ENCODE data around the gene ITPR2.
A peak's percentile ranks its signal among the peaks of the same experiment; 100 is the strongest.
"Not testable (repeated sequence)": the region's sequence is repeated elsewhere in the genome, so short reads cannot be mapped to it uniquely, and the experiment has no call there.

The ITPR2 gene

GRCh38 chr12:26729137-26729671 lies 103.8 kb downstream of the ITPR2 start:
- DNase-seq (ENCODE audit: low spot score), result not testable (repeated sequence)

- no peak for DNase-seq (ENCODE audit: low spot score)
Observed at GRCh38 chr12:26728205-26729050, 104.6 kb downstream of the ITPR2 start.

GRCh38 chr12:26727482-26728204 lies 105.4 kb downstream of the ITPR2 start:
- no peak for DNase-seq (ENCODE audit: low spot score)

- DNase-seq (ENCODE audit: low spot score), result no peak
Observed at GRCh38 chr12:26726956-26727355, 106.0 kb downstream of the ITPR2 start.

- DNase-seq (ENCODE audit: low spot score), result no peak
Observed at GRCh38 chr12:26725276-26725916, 107.6 kb downstream of the ITPR2 start.

GRCh38 chr12:26724309-26724702 lies 108.7 kb downstream of the ITPR2 start:
- no peak for DNase-seq (ENCODE audit: low spot score)

GRCh38 chr12:26723379-26724308 lies 109.3 kb downstream of the ITPR2 start:
- DNase-seq (ENCODE audit: low spot score), result peak; percentile 44

- DNase-seq (ENCODE audit: low spot score), result no peak
Observed at GRCh38 chr12:26721800-26722199, 111.2 kb downstream of the ITPR2 start.

- no peak for DNase-seq (ENCODE audit: low spot score)
Observed at GRCh38 chr12:26719852-26720251, 113.1 kb downstream of the ITPR2 start.

GRCh38 chr12:26717757-26718156 lies 115.2 kb downstream of the ITPR2 start:
- no peak for DNase-seq (ENCODE audit: low spot score)

GRCh38 chr12:26715232-26715631 lies 117.8 kb downstream of the ITPR2 start:
- no peak for DNase-seq (ENCODE audit: low spot score)

- no peak for DNase-seq (ENCODE audit: low spot score)
Observed at GRCh38 chr12:26713885-26714383, 119.1 kb downstream of the ITPR2 start.

GRCh38 chr12:26712892-26713291 lies 120.1 kb downstream of the ITPR2 start:
- no peak for DNase-seq (ENCODE audit: low spot score)

GRCh38 chr12:26711569-26711968 lies 121.4 kb downstream of the ITPR2 start:
- no peak for DNase-seq (ENCODE audit: low spot score)

GRCh38 chr12:26711072-26711471 lies 121.9 kb downstream of the ITPR2 start:
- no peak for DNase-seq (ENCODE audit: low spot score)

GRCh38 chr12:26705851-26706250 lies 127.1 kb downstream of the ITPR2 start:
- no peak for DNase-seq (ENCODE audit: low spot score)

GRCh38 chr12:26704684-26705460 lies 128.1 kb downstream of the ITPR2 start:
- DNase-seq (ENCODE audit: low spot score), result peak; percentile 11

- no peak for DNase-seq (ENCODE audit: low spot score)
Observed at GRCh38 chr12:26704214-26704613, 128.8 kb downstream of the ITPR2 start.

GRCh38 chr12:26702741-26703140 lies 130.3 kb downstream of the ITPR2 start:
- no peak for DNase-seq (ENCODE audit: low spot score)

GRCh38 chr12:26701604-26702215 lies 131.3 kb downstream of the ITPR2 start:
- DNase-seq (ENCODE audit: low spot score), result peak; percentile 51

Measured in GM03348 (cell line).